GM12801 (cell line): Measurements from ENCODE around the gene AK1.

Experiments used
- CTCF ChIP-seq: IDR thresholded peaks from one replicate; pipeline ENCODE4 v1.5.1; 2011; ENCODE audit warnings: control low read depth; ENCODE audit not compliant: insufficient read length; ENCODE audit errors: extremely low read depth

AK1 gene

DNA sequence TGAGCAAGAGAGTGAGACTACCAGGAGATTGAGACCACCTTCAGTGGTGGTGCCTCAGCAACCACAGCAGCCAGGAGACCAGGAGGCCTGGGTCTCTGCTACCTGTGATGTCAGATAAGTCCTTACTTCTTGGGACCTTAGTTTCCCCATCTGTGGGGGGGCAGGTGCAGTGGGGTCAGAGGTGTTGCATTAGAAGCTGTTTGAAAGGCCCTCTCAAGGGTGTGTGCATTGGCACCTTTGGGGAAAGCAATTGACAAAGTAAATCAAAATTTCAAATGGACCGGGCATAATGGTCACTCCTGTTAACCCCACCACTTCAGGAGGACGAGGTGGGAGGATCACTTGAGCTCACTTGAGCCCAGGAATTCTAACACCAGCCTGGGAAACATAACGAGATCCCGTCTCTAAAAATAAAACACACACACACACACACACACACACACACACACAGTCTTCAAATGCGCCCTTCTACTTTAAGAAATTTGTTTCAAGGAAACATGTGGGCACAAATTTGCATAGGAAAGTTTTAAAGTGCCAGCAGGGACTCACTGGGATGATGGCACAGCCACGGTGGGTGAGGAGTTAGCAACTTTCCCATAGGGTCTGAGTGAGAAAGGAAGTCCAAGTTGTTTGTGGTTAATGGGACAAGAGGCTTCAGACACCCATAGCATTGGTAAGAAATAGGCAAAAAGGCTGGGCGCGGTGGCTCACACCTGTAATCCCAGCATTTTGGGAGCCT is 1.3 kb upstream of the AK1 start:
- no peak for TF ChIP-seq CTCF

DNA sequence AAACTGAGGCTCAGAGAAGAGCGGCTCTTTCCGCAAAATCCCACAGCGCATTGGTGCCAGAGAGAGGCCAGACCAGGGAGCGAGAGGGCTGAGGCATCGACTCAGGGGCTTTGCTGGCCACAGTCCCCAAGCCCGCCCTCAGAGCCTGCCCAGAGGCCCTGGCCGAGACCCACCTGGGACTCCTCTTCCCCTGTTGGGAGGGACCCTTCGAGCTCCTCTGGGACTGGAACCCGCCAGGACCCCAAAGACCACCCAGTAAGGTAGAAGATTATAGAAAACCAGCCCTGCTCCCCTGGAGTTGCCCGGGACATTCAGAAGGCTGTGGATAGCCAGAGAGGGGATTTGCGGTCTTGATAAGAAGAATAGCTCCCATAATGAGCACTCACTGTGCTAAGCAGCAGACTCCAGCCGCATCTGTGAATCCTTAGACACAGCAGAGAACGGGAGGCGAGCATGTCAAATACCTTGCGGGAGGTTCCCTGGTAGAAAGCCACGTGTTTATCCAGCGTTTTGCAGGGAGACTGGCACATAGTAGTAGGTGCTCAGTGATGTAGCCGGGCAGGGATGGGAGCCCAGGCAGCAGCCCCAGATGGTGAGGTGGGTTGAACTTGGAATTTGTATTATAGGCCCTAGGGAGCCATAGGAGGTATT is 651 bp upstream of the AK1 start:
- no peak for TF ChIP-seq CTCF

- TF ChIP-seq CTCF: no peak
Observed at GRCh38 chr9:127876764-127877562, 512 bp downstream of the AK1 start.

DNA sequence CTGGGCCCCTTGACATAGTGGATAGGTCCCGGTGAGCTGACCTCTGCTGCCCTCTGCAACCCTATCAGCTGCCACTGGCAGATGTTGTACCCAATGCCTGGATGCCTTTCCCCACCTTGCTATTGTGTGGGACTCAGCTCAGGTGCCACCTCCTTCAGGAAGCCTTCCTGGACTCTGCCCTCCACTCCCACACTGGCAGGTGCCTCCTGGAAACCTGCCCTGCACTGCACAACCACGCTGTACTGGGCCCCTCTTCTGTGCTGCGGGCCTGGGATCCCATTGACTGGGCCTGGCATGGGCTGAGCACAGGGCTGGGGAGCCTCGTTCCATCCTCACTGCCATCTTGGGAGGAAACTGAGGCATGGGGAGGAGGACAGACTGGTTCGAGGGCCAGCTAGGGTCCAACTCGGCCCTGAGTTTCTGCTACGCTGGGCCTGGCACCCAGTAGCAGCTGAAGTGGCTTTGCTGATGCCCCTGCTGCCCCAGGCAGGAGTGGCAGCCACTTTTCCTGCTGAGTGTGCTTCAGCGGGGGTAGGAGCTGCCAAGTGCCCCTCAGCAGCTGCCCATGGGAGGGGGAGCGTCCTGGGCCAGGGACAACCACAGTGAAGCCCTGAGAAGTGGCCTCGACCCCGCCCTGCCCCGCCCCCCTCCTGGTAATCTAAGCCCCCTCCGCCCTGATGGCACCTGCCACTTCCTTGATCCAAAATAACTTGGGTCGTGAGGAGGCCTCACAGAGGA is 1.3 kb downstream of the AK1 start:
- TF ChIP-seq CTCF: no peak

DNA sequence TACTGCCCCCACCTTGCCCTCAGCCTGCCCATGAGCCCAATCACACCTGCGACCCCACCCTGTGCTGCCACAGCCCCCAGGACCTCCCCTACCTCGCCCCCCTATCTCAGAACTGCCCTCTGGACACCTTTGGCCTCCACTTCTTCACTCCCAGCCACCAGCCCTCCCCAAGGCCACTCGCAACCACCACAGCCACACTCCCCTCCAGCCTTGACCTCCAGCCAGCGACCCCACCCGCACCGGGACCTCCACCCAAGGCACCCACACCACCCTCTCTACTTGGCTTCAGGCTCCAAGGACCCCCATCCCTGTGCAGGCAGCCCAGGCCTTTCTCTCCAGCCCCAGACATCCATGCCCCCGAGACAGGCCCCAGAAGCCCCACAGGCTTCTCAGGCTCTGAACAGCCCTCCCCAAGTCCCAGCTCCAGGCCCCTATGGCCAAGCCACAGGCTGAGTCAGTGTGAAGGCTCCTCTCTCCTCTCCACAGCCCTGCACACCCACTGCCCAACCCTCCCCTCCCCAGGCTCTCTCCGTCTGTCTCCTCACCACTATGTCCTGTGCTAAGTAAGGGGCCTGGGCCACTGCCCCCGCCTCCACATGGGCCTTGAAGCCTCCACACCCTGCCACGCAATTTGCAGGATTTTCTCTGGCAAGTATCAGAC is 2.0 kb downstream of the AK1 start:
- TF ChIP-seq CTCF: no peak

DNA sequence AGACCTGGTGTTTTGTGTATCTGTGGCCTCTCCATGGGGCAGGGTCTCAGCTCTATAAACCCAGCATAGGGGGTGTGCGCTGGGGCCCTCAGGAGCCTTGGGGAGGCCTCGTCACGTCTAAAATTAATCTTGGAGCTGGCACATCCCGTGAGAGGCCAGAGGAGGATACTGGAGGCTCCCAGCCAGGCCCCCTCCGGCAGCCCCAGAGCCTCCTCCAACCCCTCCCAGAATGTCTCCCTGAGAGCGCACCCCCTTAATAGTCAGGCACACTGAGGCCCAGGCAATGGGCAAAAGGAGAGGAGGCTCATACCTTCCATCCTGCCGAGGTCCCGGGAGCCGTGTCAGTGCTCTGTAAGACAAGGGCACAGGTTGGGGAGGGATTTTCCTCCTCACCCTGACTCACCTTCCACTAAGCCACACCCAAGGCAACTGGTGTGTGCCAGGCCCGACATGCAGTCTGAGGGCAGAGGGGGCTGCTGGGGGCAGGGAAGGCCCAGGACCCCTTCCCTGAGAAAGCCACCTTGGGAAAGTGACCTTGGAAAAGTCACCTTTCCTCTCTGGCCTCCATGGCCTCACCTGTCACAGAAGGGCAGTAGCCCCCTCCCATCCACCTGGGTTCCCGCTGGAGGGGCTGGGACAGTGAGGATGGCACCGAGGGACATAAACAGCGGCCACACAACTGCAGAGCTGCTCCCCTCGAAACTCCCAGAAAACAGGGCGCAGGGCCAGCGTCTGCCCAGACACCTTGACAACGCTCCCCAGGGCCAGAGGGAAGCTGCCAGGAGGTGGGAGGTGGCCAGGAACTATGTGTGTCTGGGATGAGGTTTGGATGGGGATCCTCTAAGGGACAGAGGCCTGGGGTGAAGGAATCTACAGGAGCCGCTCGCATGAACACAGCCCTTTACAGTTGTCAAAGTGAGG is 2.9 kb downstream of the AK1 start:
- TF ChIP-seq CTCF: no peak
